GM18505 (cell line): ENCODE results near the gene SAMSN1.

Source experiments
- ATAC-seq: cut with Tn5 transposase; IDR thresholded peaks from one replicate; pipeline ENCODE4 v1.9.1; 2021; ENCODE audit not compliant: unreplicated experiment
- POLR2A ChIP-seq: IDR thresholded peaks from 4 replicates; pipeline ENCODE4 v1.6.1; 2011; ENCODE audit warnings: borderline replicate concordance; ENCODE audit not compliant: insufficient read depth, insufficient read length; ENCODE audit errors: extremely low read depth

The SAMSN1 gene

GRCh38 chr21:14493731-14494130 lies 52.4 kb downstream of the SAMSN1 start:
- ATAC-seq = no peak

GRCh38 chr21:14492931-14493330 lies 53.2 kb downstream of the SAMSN1 start:
- no peak for ATAC-seq
- no peak for TF ChIP-seq POLR2A

More at GRCh38 chr21:14493731-14494130, 52.4 kb downstream of the SAMSN1 start:
- TF ChIP-seq POLR2A = no peak

GRCh38 chr21:14491269-14491681 lies 54.8 kb downstream of the SAMSN1 start:
- no peak for ATAC-seq
- TF ChIP-seq POLR2A = no peak

GRCh38 chr21:14488672-14489204 lies 57.4 kb downstream of the SAMSN1 start:
- no peak for ATAC-seq
- TF ChIP-seq POLR2A = no peak

GRCh38 chr21:14487490-14488432 lies 58.4 kb downstream of the SAMSN1 start:
- no peak for ATAC-seq
- TF ChIP-seq POLR2A = no peak

- no peak for ATAC-seq
- no peak for TF ChIP-seq POLR2A
Observed at GRCh38 chr21:14486869-14487268, 59.2 kb downstream of the SAMSN1 start.

- ATAC-seq = no peak
- no peak for TF ChIP-seq POLR2A
Observed at GRCh38 chr21:14484188-14485009, 61.7 kb downstream of the SAMSN1 start.

- ATAC-seq = no peak
- no peak for TF ChIP-seq POLR2A
Observed at GRCh38 chr21:14483296-14483695, 62.8 kb downstream of the SAMSN1 start.

- ATAC-seq = no peak
- no peak for TF ChIP-seq POLR2A
Observed at GRCh38 chr21:14482165-14482564, 64.0 kb downstream of the SAMSN1 start.

- TF ChIP-seq POLR2A = no peak
- no peak for ATAC-seq
Observed at GRCh38 chr21:14480411-14481031, 65.6 kb downstream of the SAMSN1 start.

GRCh38 chr21:14479241-14479786 lies 66.8 kb downstream of the SAMSN1 start:
- no peak for TF ChIP-seq POLR2A
- ATAC-seq = no peak

- ATAC-seq = no peak
- no peak for TF ChIP-seq POLR2A
Observed at GRCh38 chr21:14477841-14478240, 68.3 kb downstream of the SAMSN1 start.

GRCh38 chr21:14477133-14477532 lies 69.0 kb downstream of the SAMSN1 start:
- ATAC-seq = no peak
- no peak for TF ChIP-seq POLR2A
